Cardiac fibroblast (primary cell): Measurements from ENCODE around the gene CFAP45.

Experiments used
- DNase-seq, 2 donors: peaks; one replicate each; pipeline versions ENCODE4 v3.0.0 to v3.0.0-alpha.2; 2010; ENCODE audit warnings: low read depth in 2 of 2
- H3K4me3 ChIP-seq, 2 donors: replicated peaks in 1 of 2; 1 replicate in 1 of 2; 2 replicates in 1 of 2; pipeline ENCODE4 v1.5.1; 2011; ENCODE audit warnings: low read depth in 2 of 2, low read length in 2 of 2, mild to moderate bottlenecking in 2 of 2, moderate library complexity in 1 of 2
- CTCF ChIP-seq: IDR thresholded peaks from one replicate; pipeline ENCODE4 v1.5.1; 2011; ENCODE audit warnings: low read depth, mild to moderate bottlenecking, low read length, inconsistent platforms

The CFAP45 gene

DNA sequence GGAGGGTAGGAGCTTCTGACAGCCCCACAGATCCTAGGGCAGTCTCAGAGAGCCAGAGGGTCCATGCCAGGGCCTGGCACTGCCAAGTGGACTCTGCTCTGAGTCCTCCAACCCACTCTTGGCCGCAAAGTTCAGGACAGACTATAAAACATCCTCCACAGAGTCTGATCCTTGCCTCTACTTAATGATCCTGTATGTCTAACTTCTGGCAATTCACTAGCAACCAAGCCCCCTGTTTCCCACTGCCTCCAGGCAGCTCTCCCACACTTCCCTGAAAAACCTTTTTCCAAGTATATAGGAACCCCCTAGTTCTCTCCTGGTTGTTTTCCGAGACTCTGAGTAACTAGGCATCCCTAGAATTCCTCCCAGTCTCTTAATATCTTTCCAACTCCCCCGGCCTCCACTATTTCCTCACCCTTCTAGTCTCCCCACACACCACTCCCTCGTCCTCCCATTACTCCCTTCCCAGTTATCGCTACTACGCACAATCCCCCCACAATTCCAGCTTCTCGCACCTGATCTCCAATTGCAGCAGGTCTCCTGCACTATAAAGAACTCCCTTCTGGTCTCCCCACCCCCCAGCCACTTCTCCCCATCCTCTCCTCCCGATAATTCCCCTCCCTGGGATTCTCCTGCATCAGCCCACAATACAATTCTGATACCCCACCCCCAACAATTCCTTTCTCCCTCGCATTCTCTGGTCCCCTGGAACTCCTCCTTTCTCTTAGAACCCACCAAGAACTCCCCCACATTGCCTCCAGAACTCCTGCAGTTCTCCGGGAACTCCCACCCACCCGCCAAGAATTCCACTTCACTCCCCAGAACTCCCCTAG, 44.9 kb upstream of the CFAP45 start:
- TF ChIP-seq CTCF: no peak
- H3K4me3 ChIP-seq: peak overlapping the region in 1 of 2 donors; percentile 42
- no peak for DNase-seq

- no peak for DNase-seq
- no peak overlapping the region for H3K4me3 ChIP-seq
- no peak for TF ChIP-seq CTCF
These were observed 44.1 kb upstream of the CFAP45 start for GRCh38 chr1:159943908-159944622.

- no peak overlapping the region for H3K4me3 ChIP-seq
- no peak for TF ChIP-seq CTCF
- DNase-seq: no peak
These were observed 43.3 kb upstream of the CFAP45 start for GRCh38 chr1:159943278-159943640.

GRCh38 chr1:159942632-159943277, 42.8 kb upstream of the CFAP45 start:
- H3K4me3 ChIP-seq: no peak overlapping the region
- DNase-seq: no peak
- TF ChIP-seq CTCF: no peak

GRCh38 chr1:159941591-159942560, 41.9 kb upstream of the CFAP45 start:
- no peak for TF ChIP-seq CTCF
- H3K4me3 ChIP-seq: no peak overlapping the region
- no peak for DNase-seq

GRCh38 chr1:159941141-159941540, 41.2 kb upstream of the CFAP45 start:
- TF ChIP-seq CTCF: no peak
- no peak for DNase-seq

More at GRCh38 chr1:159941141-159941540, 41.2 kb upstream of the CFAP45 start:
- H3K4me3 ChIP-seq: no peak overlapping the region
